ENCODE data around the gene SAMMSON. TPM values are rescaled to one million over a fixed set of nuclear protein-coding genes. Genes with fewer than 3 reads are reported as not detected.

The SAMMSON gene
- total RNA-seq, 4 donors from 2014 or later: not detected

GRCh38 chr3:70096376-70097066 lies 97.0 kb downstream of the SAMMSON start:
- H3K4me1 ChIP-seq: no peaks in the 10 kb centered on the region
- H3K27ac ChIP-seq: no peak overlapping the region
- intact Hi-C loops (cut with DNase I; ENCODE audit: low total_unique reads) (no loop called here), in situ Hi-C loops (cut with MboI; ENCODE audit: low pct_ligation_motif_present in 1 of 4, low pct_unique_long_range_greater_than_20kb in 1 of 4, low sequenced_read_pairs in 3 of 4) (no loop called here)
- TF ChIP-seq POLR2A (IDR thresholded peaks at IDR 0.05): no peak
- TF ChIP-seq POLR2AphosphoS5 (IDR thresholded peaks at IDR 0.05): no peak
- no peak for TF ChIP-seq EP300 (IDR thresholded peaks at IDR 0.05; ENCODE audit: low read depth)
- no peak for TF ChIP-seq CTCF (IDR thresholded peaks at IDR 0.05)
- 90 to 100% methylated on average over 3 to 5 of the region's 5 CpGs for WGBS, 2 donors (ENCODE audit: low coverage in 1 of 2)
- H3K36me3 ChIP-seq: no peaks in the 10 kb centered on the region
- no peaks in the 10 kb centered on the region for H3K27me3 ChIP-seq
- DNase-seq: no peak
- H3K9me3 ChIP-seq: no peaks in the 10 kb centered on the region
- no peak overlapping the region for H3K4me3 ChIP-seq

DNA sequence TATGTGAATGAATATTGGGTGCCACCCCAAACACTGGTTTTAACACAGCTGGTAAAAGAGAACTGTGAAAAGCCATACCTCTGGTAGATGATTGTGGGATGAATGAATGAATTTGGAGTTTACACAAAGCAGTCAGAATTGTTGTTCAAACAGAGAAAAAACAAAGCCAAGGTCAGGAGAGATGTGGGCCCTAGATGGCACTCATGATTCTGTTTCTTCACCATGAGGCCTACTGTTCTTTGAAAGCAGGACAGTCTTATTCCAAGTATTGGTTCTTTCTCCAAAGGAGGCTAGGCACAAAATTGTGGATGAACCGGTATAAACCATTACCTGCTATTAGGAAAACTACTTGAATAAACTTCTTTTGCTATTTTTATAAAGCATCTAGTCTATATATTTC lies 97.6 kb downstream of the SAMMSON start:
- intact Hi-C loops (cut with DNase I; ENCODE audit: low total_unique reads) (no loop called here), in situ Hi-C loops (cut with MboI; ENCODE audit: low pct_ligation_motif_present in 1 of 4, low pct_unique_long_range_greater_than_20kb in 1 of 4, low sequenced_read_pairs in 3 of 4) (no loop called here)
- DNase-seq: no peak
- no peak for TF ChIP-seq EP300 (IDR thresholded peaks at IDR 0.05; ENCODE audit: low read depth)
- TF ChIP-seq POLR2AphosphoS5 (IDR thresholded peaks at IDR 0.05): no peak
- TF ChIP-seq POLR2A (IDR thresholded peaks at IDR 0.05): no peak
- no peak for TF ChIP-seq CTCF (IDR thresholded peaks at IDR 0.05)
- H3K4me1 ChIP-seq: no peaks in the 10 kb centered on the region
- no peaks in the 10 kb centered on the region for H3K27me3 ChIP-seq
- 86 to 100% methylated on average over 1 of the region's 1 CpG for WGBS, 2 donors (ENCODE audit: low coverage in 1 of 2)
- H3K9me3 ChIP-seq: no peaks in the 10 kb centered on the region
- H3K4me3 ChIP-seq: no peak overlapping the region
- no peaks in the 10 kb centered on the region for H3K36me3 ChIP-seq
- no peak overlapping the region for H3K27ac ChIP-seq

DNA sequence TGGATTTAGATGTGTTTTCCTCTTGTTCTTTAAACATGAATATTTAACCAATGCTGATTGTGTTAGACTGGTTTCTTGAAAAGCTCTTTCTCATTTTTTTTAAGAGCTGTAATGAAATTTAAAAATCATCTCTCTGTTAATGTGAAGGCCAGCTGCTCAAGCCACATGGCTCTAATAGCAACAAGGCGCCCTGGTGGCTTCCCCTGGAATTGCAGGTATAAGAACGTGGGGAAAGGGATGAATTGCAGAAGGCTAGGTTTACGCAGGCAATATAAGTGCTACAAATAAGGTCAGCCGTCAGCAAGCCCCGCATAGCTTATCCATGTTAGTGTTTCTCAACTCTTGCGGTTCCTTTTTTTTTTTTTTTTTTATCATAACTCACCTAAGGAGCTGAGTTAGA lies 108.5 kb downstream of the SAMMSON start:
- no peak for TF ChIP-seq POLR2AphosphoS5 (IDR thresholded peaks at IDR 0.05)
- peak in 3 of 5 experiments; percentile 22 to 37 (median 31) for TF ChIP-seq CTCF (IDR thresholded peaks at IDR 0.05)
- no peaks in the 10 kb centered on the region for H3K36me3 ChIP-seq
- no peak for DNase-seq
- no peak overlapping the region for H3K27ac ChIP-seq
- no peaks in the 10 kb centered on the region for H3K27me3 ChIP-seq
- intact Hi-C loops (cut with DNase I; ENCODE audit: low total_unique reads) (no loop called here), in situ Hi-C loops (cut with MboI; ENCODE audit: low pct_ligation_motif_present in 1 of 4, low pct_unique_long_range_greater_than_20kb in 1 of 4, low sequenced_read_pairs in 3 of 4) (loop anchor here in 3 of 4 donors (25.0 kb wide), 1 partner anchor 254 kb away; no protein-coding TSS in a partner anchor)
- 57 to 63% methylated on average over 2 to 6 of the region's 6 CpGs for WGBS, 2 donors (ENCODE audit: low coverage in 1 of 2)
- no peaks in the 10 kb centered on the region for H3K9me3 ChIP-seq
- H3K4me3 ChIP-seq: no peak overlapping the region
- H3K4me1 ChIP-seq: no peaks in the 10 kb centered on the region

DNA sequence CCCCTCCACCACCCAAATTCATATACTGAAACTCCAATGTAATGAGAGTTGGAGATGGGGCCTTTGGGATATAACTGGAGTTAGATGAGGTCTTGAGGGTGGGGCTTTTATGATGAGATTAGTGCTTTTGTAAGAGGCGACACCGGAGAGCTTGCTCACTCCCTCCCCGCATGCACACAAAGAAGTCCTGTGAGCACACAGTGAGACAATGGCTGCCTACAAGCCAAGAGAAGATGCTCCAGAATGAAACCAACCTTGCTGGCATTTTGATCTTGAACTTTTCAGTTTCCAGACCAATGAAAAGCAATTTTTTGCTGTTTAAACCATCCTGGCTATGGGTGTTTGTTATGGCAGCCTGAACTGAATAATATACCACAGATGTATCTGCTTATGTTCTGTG lies 109.0 kb downstream of the SAMMSON start:
- DNase-seq: no peak
- H3K36me3 ChIP-seq: no peaks in the 10 kb centered on the region
- no peaks in the 10 kb centered on the region for H3K9me3 ChIP-seq
- intact Hi-C loops (cut with DNase I; ENCODE audit: low total_unique reads): no loop called here
- in situ Hi-C loops (cut with MboI; ENCODE audit: low pct_ligation_motif_present in 1 of 4, low pct_unique_long_range_greater_than_20kb in 1 of 4, low sequenced_read_pairs in 3 of 4): loop anchor here in 3 of 4 donors (25.0 kb wide), 1 partner anchor 254 kb away; no protein-coding TSS in a partner anchor
- TF ChIP-seq POLR2AphosphoS5 (IDR thresholded peaks at IDR 0.05): no peak
- TF ChIP-seq CTCF (IDR thresholded peaks at IDR 0.05): no peak
- no peak for TF ChIP-seq POLR2A (IDR thresholded peaks at IDR 0.05)
- no peak for TF ChIP-seq EP300 (IDR thresholded peaks at IDR 0.05; ENCODE audit: low read depth)
- H3K4me3 ChIP-seq: no peak overlapping the region
- H3K27ac ChIP-seq: no peak overlapping the region
- no peaks in the 10 kb centered on the region for H3K27me3 ChIP-seq
- no peaks in the 10 kb centered on the region for H3K4me1 ChIP-seq
- 76% methylated on average over 3 of the region's 3 CpGs; no CpG with 5 or more reads in 1 of the 2 donors for WGBS, 2 donors (ENCODE audit: low coverage in 1 of 2)
